WTC11 (cell line): ENCODE measurements around the gene SYCE3. TPM values are rescaled to one million over a fixed set of nuclear protein-coding genes. Genes with fewer than 3 reads are reported as not detected.
A peak's percentile ranks its signal among the peaks of the same experiment; 100 is the strongest.

ENCODE experiments used
- ATAC-seq: fragments of 200-7000 bp; cut with Tn5 transposase; 2 replicates; pipeline ENCODE4 v1.10.0; 2021; ENCODE audit warnings: mild to moderate bottlenecking, moderate library complexity
- CTCF ChIA-PET: fragments of 300-600 bp; sonication (Branson Sonifier 250); formaldehyde crosslinking; loops from one replicate; lab custom pipeline; 2021; ENCODE audit warnings: antibody characterized with exemption; lab: Charles Lee
- POLR2A ChIA-PET: fragments of 350-600 bp; sonication (Branson Sonifier 250); formaldehyde crosslinking; loops from one replicate; lab custom pipeline; 2021; ENCODE audit warnings: antibody characterized with exemption; lab: Charles Lee
- DNase-seq: peaks from one replicate; pipeline ENCODE4 v3.0.0; 2021; ENCODE audit warnings: low spot score
- H3K27ac Mint-ChIP-seq: 2 replicates; pipeline ENCODE4 v1.8.0; 2021; ENCODE audit warnings: mixed read lengths
- H3K27me3 Mint-ChIP-seq: 2 replicates; pipeline ENCODE4 v1.8.0; 2021; ENCODE audit warnings: low read depth, mild to moderate bottlenecking, moderate library complexity, mixed read lengths
- H3K36me3 Mint-ChIP-seq: 2 replicates; pipeline ENCODE4 v1.8.0; 2021; ENCODE audit warnings: mixed read lengths
- H3K4me1 Mint-ChIP-seq: 2 replicates; pipeline ENCODE4 v1.8.0; 2022; ENCODE audit warnings: mixed read lengths
- H3K4me3 Mint-ChIP-seq: 2 replicates; pipeline ENCODE4 v1.8.0; 2021; ENCODE audit warnings: mild to moderate bottlenecking, moderate library complexity, mixed read lengths
- H3K9me3 Mint-ChIP-seq: 2 replicates; pipeline ENCODE4 v1.8.0; 2021; ENCODE audit warnings: mixed read lengths
- CREM ChIP-seq: sonication (generic); formaldehyde crosslinking; IDR thresholded peaks from 2 replicates; pipeline ENCODE4 v1.8.1; 2022; ENCODE audit warnings: mild to moderate bottlenecking, missing genetic modification reagents, moderate library complexity
- ESRRA ChIP-seq: sonication (generic); formaldehyde crosslinking; IDR thresholded peaks from 2 replicates; pipeline ENCODE4 v1.8.1; 2022; ENCODE audit warnings: mild to moderate bottlenecking, missing genetic modification reagents, borderline replicate concordance
- FOXK1 ChIP-seq: sonication (generic); formaldehyde crosslinking; IDR thresholded peaks from 2 replicates; pipeline ENCODE4 v1.8.0; 2022; ENCODE audit warnings: mild to moderate bottlenecking, moderate library complexity, missing genetic modification reagents
- FOXP1 ChIP-seq: sonication (generic); formaldehyde crosslinking; IDR thresholded peaks from 2 replicates; pipeline ENCODE4 v1.8.0; 2022; ENCODE audit warnings: missing genetic modification reagents, mild to moderate bottlenecking, moderate library complexity, borderline replicate concordance
- GABPB1 ChIP-seq: sonication (generic); formaldehyde crosslinking; IDR thresholded peaks from 2 replicates; pipeline ENCODE4 v1.8.1; 2023; ENCODE audit warnings: mild to moderate bottlenecking, missing genetic modification reagents
- JAZF1 ChIP-seq: fragments of 250-450 bp; sonication (Bioruptor Pico); IDR thresholded peaks from 2 replicates; pipeline ENCODE4 v1.9.0; 2021; ENCODE audit warnings: moderate library complexity, mild to moderate bottlenecking, inconsistent platforms
- NFATC4 ChIP-seq: fragments of 250-450 bp; sonication (Bioruptor Pico); IDR thresholded peaks from 2 replicates; pipeline ENCODE4 v1.9.0; 2021; ENCODE audit warnings: mild to moderate bottlenecking
- NFYB ChIP-seq: sonication (generic); formaldehyde crosslinking; conservative IDR thresholded peaks from 2 replicates; pipeline ENCODE4 v1.8.0; 2022; ENCODE audit warnings: low read depth, missing genetic modification reagents
- NR2C2 ChIP-seq: sonication (generic); formaldehyde crosslinking; IDR thresholded peaks from 2 replicates; pipeline ENCODE4 v1.8.0; 2022; ENCODE audit warnings: mild to moderate bottlenecking, missing genetic modification reagents
- RELA ChIP-seq: sonication (generic); formaldehyde crosslinking; IDR thresholded peaks from 2 replicates; pipeline ENCODE4 v1.8.1; 2022; ENCODE audit warnings: missing genetic modification reagents, mild to moderate bottlenecking, borderline replicate concordance
- SP1 ChIP-seq: sonication (generic); formaldehyde crosslinking; conservative IDR thresholded peaks from 2 replicates; pipeline ENCODE4 v1.8.1; 2022; ENCODE audit warnings: missing genetic modification reagents
- TCF7 ChIP-seq: sonication (generic); formaldehyde crosslinking; IDR thresholded peaks from 2 replicates; pipeline ENCODE4 v1.8.0; 2022; ENCODE audit warnings: mild to moderate bottlenecking, low read depth, missing genetic modification reagents, moderate library complexity
- TEAD1 ChIP-seq: sonication (generic); formaldehyde crosslinking; IDR thresholded peaks from 2 replicates; pipeline ENCODE4 v1.8.0; 2022; ENCODE audit warnings: mild to moderate bottlenecking, missing genetic modification reagents
- TEAD4 ChIP-seq: sonication (generic); formaldehyde crosslinking; IDR thresholded peaks from 2 replicates; pipeline ENCODE4 v1.8.0; 2022; ENCODE audit warnings: mild to moderate bottlenecking, missing genetic modification reagents
- ZNF232 ChIP-seq: sonication (generic); formaldehyde crosslinking; IDR thresholded peaks from 2 replicates; pipeline ENCODE4 v1.8.0; 2022; ENCODE audit warnings: mild to moderate bottlenecking, missing genetic modification reagents
- ZNF416 ChIP-seq: fragments of 250-450 bp; sonication (Bioruptor Pico); IDR thresholded peaks from 2 replicates; pipeline ENCODE4 v1.9.0; 2021; ENCODE audit warnings: mild to moderate bottlenecking, inconsistent platforms
- total RNA-seq: library from RNA; stranded (reverse); gene quantifications from 3 replicates; pipeline ENCODE4 v1.2.3, GENCODE V29; 2021
- TF ChIP-seq, protein P1 (sequence below): sonication (generic); formaldehyde crosslinking; IDR thresholded peaks from 2 replicates; pipeline ENCODE4 v1.8.0; 2022; ENCODE audit warnings: mild to moderate bottlenecking, missing genetic modification reagents
- TF ChIP-seq, protein P2 (sequence below): sonication (generic); formaldehyde crosslinking; IDR thresholded peaks from 2 replicates; pipeline ENCODE4 v1.8.0; 2022; ENCODE audit warnings: mild to moderate bottlenecking, missing genetic modification reagents
- TF ChIP-seq, protein P3 (sequence below): sonication (generic); formaldehyde crosslinking; IDR thresholded peaks from 2 replicates; pipeline ENCODE4 v1.8.1; 2022; ENCODE audit warnings: missing genetic modification reagents, borderline replicate concordance
- TF ChIP-seq, protein P4 (sequence below): fragments of 250-450 bp; sonication (Bioruptor Pico); IDR thresholded peaks from 2 replicates; pipeline ENCODE4 v1.9.0; 2021; ENCODE audit warnings: mild to moderate bottlenecking, borderline replicate concordance
- TF ChIP-seq, protein P5 (sequence below): sonication (generic); formaldehyde crosslinking; IDR thresholded peaks from 2 replicates; pipeline ENCODE4 v1.8.1; 2023; ENCODE audit warnings: mild to moderate bottlenecking, missing genetic modification reagents
- TF ChIP-seq, protein P6 (sequence below): sonication (generic); formaldehyde crosslinking; IDR thresholded peaks from 2 replicates; pipeline ENCODE4 v1.8.1; 2022; ENCODE audit warnings: mild to moderate bottlenecking, moderate library complexity, missing genetic modification reagents
- TF ChIP-seq, protein P7 (sequence below): sonication (generic); formaldehyde crosslinking; IDR thresholded peaks from 2 replicates; pipeline ENCODE4 v1.8.1; 2023; ENCODE audit warnings: mild to moderate bottlenecking, moderate library complexity, missing genetic modification reagents
- TF ChIP-seq, protein P8 (sequence below): sonication (generic); formaldehyde crosslinking; IDR thresholded peaks from 2 replicates; pipeline ENCODE4 v1.8.1; 2022; ENCODE audit warnings: low read depth, missing genetic modification reagents, borderline replicate concordance

The SYCE3 gene
- total RNA-seq, 1 experiment from 2014 or later: 0.46 TPM

DNA sequence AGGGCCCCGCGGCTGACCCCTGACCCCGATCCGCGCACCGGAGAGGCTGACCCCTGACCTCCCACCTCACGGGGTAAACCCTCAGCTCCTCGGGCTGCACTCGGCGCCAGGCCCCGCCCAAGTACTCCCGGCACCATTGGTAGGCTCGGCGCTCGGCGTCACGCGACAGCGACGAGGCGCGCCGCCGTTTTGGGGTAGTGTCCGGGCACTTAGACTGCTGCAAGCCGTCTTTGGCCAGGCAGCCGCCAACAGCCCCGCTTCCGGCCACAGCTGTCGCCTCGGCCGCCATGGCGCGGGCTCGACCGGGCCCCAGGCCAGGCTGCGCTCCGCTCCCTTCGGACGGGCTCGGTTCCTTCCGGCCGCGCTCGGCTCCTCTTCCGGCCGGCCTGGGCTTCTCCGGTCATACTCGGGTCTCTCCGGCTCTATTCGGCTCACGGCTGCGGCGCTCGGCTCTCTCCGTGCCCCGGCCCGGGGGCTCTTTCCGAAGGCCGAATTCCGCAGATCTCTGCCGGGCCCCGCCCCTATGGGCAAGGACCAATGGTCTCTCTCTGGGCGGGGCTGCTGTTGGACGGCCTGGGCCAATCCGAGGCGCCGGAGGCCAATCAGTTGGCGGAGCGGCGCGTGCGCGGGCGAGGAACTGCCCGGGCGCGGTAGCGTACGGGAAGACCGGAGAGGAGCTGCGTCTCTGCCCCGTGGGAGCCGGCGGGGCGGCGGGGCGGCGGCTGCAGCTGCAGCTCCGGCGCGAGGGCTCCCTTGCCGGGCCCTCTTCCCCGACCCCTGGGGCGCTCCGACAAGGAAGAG is 20.0 kb upstream of the SYCE3 start, which contains the start of gene CHKB:
Gene CHKB (minus strand): TSS at position 357 of the 801 bp plus-strand sequence. CDS start 68 bp downstream, at position 289.
- CTCF ChIA-PET: interaction anchor here (1.0 to 1.7 kb wide), 11 partner anchors 20 to 192 kb away, joined by 3 to 11 read pairs (median 5); partner anchors contain the start of genes SCO2 and SYCE3
- Mint-ChIP-seq H3K27ac (peak within 1 kb of the TSS; percentile 87), H3K9me3 (no peaks in the 10 kb centered on the region), H3K36me3 (peaks cover 7% of the 10 kb centered on the region), H3K4me3 (peak within 1 kb of the TSS; percentile 97), H3K4me1 (peaks cover 9% of the 10 kb centered on the region), H3K27me3 (peaks cover 14% of the 10 kb centered on the region)
- DNase-seq (peak; percentile 99), ATAC-seq (peak; percentile 95)
- POLR2A ChIA-PET: interaction anchor here (1.0 to 1.4 kb wide), 3 partner anchors 19 to 75 kb away, joined by 3 to 6 read pairs (median 4); partner anchors contain the start of genes LMF2, NCAPH2 and SCO2
- TF ChIP-seq, protein P1, sequence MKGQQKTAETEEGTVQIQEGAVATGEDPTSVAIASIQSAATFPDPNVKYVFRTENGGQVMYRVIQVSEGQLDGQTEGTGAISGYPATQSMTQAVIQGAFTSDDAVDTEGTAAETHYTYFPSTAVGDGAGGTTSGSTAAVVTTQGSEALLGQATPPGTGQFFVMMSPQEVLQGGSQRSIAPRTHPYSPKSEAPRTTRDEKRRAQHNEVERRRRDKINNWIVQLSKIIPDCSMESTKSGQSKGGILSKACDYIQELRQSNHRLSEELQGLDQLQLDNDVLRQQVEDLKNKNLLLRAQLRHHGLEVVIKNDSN (CRISPR knock-in tag): no peak
- TF ChIP-seq SP1 (CRISPR knock-in tag): peak; percentile 61
- TF ChIP-seq, protein P2, sequence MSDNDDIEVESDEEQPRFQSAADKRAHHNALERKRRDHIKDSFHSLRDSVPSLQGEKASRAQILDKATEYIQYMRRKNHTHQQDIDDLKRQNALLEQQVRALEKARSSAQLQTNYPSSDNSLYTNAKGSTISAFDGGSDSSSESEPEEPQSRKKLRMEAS (CRISPR knock-in tag): peak; percentile 63; the same call in 1 of the 2 replicates
- TF ChIP-seq, protein P3, sequence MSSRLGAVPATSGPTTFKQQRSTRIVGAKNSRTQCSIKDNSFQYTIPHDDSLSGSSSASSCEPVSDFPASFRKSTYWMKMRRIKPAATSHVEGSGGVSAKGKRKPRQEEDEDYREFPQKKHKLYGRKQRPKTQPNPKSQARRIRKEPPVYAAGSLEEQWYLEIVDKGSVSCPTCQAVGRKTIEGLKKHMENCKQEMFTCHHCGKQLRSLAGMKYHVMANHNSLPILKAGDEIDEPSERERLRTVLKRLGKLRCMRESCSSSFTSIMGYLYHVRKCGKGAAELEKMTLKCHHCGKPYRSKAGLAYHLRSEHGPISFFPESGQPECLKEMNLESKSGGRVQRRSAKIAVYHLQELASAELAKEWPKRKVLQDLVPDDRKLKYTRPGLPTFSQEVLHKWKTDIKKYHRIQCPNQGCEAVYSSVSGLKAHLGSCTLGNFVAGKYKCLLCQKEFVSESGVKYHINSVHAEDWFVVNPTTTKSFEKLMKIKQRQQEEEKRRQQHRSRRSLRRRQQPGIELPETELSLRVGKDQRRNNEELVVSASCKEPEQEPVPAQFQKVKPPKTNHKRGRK (CRISPR knock-in tag): no peak
- TF ChIP-seq ZNF416 (CRISPR knock-in tag): 0 out of 2 replicates have a peak, but pooled peaks have one; percentile 59
- TF ChIP-seq, protein P4, sequence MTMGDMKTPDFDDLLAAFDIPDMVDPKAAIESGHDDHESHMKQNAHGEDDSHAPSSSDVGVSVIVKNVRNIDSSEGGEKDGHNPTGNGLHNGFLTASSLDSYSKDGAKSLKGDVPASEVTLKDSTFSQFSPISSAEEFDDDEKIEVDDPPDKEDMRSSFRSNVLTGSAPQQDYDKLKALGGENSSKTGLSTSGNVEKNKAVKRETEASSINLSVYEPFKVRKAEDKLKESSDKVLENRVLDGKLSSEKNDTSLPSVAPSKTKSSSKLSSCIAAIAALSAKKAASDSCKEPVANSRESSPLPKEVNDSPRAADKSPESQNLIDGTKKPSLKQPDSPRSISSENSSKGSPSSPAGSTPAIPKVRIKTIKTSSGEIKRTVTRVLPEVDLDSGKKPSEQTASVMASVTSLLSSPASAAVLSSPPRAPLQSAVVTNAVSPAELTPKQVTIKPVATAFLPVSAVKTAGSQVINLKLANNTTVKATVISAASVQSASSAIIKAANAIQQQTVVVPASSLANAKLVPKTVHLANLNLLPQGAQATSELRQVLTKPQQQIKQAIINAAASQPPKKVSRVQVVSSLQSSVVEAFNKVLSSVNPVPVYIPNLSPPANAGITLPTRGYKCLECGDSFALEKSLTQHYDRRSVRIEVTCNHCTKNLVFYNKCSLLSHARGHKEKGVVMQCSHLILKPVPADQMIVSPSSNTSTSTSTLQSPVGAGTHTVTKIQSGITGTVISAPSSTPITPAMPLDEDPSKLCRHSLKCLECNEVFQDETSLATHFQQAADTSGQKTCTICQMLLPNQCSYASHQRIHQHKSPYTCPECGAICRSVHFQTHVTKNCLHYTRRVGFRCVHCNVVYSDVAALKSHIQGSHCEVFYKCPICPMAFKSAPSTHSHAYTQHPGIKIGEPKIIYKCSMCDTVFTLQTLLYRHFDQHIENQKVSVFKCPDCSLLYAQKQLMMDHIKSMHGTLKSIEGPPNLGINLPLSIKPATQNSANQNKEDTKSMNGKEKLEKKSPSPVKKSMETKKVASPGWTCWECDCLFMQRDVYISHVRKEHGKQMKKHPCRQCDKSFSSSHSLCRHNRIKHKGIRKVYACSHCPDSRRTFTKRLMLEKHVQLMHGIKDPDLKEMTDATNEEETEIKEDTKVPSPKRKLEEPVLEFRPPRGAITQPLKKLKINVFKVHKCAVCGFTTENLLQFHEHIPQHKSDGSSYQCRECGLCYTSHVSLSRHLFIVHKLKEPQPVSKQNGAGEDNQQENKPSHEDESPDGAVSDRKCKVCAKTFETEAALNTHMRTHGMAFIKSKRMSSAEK (CRISPR knock-in tag): no peak
- TF ChIP-seq FOXK1: peak; percentile 62; the same call in 1 of the 2 replicates
- TF ChIP-seq, protein P5, sequence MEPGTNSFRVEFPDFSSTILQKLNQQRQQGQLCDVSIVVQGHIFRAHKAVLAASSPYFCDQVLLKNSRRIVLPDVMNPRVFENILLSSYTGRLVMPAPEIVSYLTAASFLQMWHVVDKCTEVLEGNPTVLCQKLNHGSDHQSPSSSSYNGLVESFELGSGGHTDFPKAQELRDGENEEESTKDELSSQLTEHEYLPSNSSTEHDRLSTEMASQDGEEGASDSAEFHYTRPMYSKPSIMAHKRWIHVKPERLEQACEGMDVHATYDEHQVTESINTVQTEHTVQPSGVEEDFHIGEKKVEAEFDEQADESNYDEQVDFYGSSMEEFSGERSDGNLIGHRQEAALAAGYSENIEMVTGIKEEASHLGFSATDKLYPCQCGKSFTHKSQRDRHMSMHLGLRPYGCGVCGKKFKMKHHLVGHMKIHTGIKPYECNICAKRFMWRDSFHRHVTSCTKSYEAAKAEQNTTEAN (CRISPR knock-in tag): 0 out of 2 replicates have a peak, but pooled peaks have one; percentile 67
- TF ChIP-seq, protein P6, sequence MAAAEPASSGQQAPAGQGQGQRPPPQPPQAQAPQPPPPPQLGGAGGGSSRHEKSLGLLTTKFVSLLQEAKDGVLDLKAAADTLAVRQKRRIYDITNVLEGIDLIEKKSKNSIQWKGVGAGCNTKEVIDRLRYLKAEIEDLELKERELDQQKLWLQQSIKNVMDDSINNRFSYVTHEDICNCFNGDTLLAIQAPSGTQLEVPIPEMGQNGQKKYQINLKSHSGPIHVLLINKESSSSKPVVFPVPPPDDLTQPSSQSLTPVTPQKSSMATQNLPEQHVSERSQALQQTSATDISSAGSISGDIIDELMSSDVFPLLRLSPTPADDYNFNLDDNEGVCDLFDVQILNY (CRISPR knock-in tag): peak; percentile 54
- TF ChIP-seq, protein P7, sequence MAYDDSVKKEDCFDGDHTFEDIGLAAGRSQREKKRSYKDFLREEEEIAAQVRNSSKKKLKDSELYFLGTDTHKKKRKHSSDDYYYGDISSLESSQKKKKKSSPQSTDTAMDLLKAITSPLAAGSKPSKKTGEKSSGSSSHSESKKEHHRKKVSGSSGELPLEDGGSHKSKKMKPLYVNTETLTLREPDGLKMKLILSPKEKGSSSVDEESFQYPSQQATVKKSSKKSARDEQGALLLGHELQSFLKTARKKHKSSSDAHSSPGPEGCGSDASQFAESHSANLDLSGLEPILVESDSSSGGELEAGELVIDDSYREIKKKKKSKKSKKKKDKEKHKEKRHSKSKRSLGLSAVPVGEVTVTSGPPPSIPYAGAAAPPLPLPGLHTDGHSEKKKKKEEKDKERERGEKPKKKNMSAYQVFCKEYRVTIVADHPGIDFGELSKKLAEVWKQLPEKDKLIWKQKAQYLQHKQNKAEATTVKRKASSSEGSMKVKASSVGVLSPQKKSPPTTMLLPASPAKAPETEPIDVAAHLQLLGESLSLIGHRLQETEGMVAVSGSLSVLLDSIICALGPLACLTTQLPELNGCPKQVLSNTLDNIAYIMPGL (CRISPR knock-in tag): peak; percentile 88
- 0 out of 2 replicates have a peak, but pooled peaks have one; percentile 8 for TF ChIP-seq TEAD1 (CRISPR knock-in tag)
- TF ChIP-seq FOXP1 (CRISPR knock-in tag): peak; percentile 63
- TF ChIP-seq GABPB1 (CRISPR knock-in tag): peak; percentile 34; the same call in 1 of the 2 replicates
- TF ChIP-seq, protein P8, sequence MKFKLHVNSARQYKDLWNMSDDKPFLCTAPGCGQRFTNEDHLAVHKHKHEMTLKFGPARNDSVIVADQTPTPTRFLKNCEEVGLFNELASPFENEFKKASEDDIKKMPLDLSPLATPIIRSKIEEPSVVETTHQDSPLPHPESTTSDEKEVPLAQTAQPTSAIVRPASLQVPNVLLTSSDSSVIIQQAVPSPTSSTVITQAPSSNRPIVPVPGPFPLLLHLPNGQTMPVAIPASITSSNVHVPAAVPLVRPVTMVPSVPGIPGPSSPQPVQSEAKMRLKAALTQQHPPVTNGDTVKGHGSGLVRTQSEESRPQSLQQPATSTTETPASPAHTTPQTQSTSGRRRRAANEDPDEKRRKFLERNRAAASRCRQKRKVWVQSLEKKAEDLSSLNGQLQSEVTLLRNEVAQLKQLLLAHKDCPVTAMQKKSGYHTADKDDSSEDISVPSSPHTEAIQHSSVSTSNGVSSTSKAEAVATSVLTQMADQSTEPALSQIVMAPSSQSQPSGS (CRISPR knock-in tag): no peak
- TF ChIP-seq TCF7 (CRISPR knock-in tag): peak; percentile 84
- peak; percentile 78 for TF ChIP-seq NFYB (CRISPR knock-in tag)
- no peak for TF ChIP-seq NFATC4 (CRISPR knock-in tag)
- peak; percentile 32; the same call in 1 of the 2 replicates for TF ChIP-seq ESRRA
- TF ChIP-seq ZNF232 (CRISPR knock-in tag): no peak
- TF ChIP-seq NR2C2 (CRISPR knock-in tag): peak; percentile 88
- TF ChIP-seq RELA (CRISPR knock-in tag): 0 out of 2 replicates have a peak, but pooled peaks have one; percentile 13
- no peak for TF ChIP-seq JAZF1
- no peak for TF ChIP-seq TEAD4
- TF ChIP-seq CREM (CRISPR knock-in tag): peak; percentile 38
